Kidney (tissue), 14 donors: ENCODE data around the gene SETD3. TPM values are rescaled to one million over a fixed set of nuclear protein-coding genes. Genes with fewer than 3 reads are reported as not detected.

ENCODE experiments used
- DNase-seq, 5 donors: peaks; one replicate each; pipeline ENCODE4 v3.0.0-alpha.2; 2013 to 2020
- FAIRE-seq: peaks from 2 replicates; lab custom pipeline; 2012; peaks lifted over from hg19 to GRCh38; lab: Jason Lieb, UNC
- H3K27ac ChIP-seq, 2 donors: one replicate each; pipeline ENCODE4 v1.7.0; 2013; ENCODE audit warnings: low read depth in 2 of 2, low read length in 2 of 2, inconsistent platforms in 1 of 2
- H3K27me3 ChIP-seq: one replicate; pipeline ENCODE4 v1.7.1; 2013; ENCODE audit warnings: low read length, inconsistent platforms; ENCODE audit not compliant: control insufficient read depth, insufficient read depth
- H3K36me3 ChIP-seq, 3 donors: one replicate each; pipeline versions ENCODE4 v1.7.0 to v1.7.1; 2013; ENCODE audit warnings: low read length in 3 of 3, control low read depth in 1 of 3, inconsistent platforms in 1 of 3; ENCODE audit not compliant: insufficient read depth in 3 of 3, control insufficient read depth in 2 of 3
- H3K4me1 ChIP-seq, 3 donors: one replicate each; pipeline versions ENCODE4 v1.7.0 to v1.7.1; 2013; ENCODE audit warnings: low read length in 3 of 3, inconsistent platforms in 1 of 3, low read depth in 1 of 3; ENCODE audit not compliant: control insufficient read depth in 2 of 3, insufficient read depth in 2 of 3
- H3K4me3 ChIP-seq, 3 donors: one replicate each; pipeline versions ENCODE4 v1.7.0 to v1.8.1; 2013; ENCODE audit warnings: low read length in 3 of 3, control low read depth in 1 of 3, inconsistent platforms in 1 of 3
- H3K9ac ChIP-seq, 3 donors: one replicate each; pipeline versions ENCODE4 v1.7.0 to v1.7.1; 2013; ENCODE audit warnings: low read length in 3 of 3, control low read depth in 1 of 3, inconsistent platforms in 1 of 3
- H3K9me3 ChIP-seq, 3 donors: one replicate each; pipeline versions ENCODE4 v1.7.0 to v1.7.1; 2013; ENCODE audit warnings: low read length in 3 of 3, control low read depth in 1 of 3, inconsistent platforms in 1 of 3; ENCODE audit not compliant: control insufficient read depth in 2 of 3, insufficient read depth in 1 of 3
- intact Hi-C: fragments of 100-400 bp; cut with DNase I; formaldehyde crosslinking; loops from one replicate; pipeline ENCODE4 v1.11.1; 2022
- polyA plus RNA-seq: library from polyadenylated mRNA; stranded (reverse); fragments of 350-450 nt; fragmentation: Illumina TruSeq; extraction: RNeasy Lipid Tissue Mini Kit (QIAGEN cat#74804); gene quantifications from one replicate; pipeline ENCODE4 v1.2.3, GENCODE V29; 2014; ENCODE audit warnings: low read depth, low replicate concordance; ENCODE audit not compliant: insufficient read depth
- total RNA-seq: library from RNA; stranded (reverse); fragmentation: NEBNext Ultra II Directional; extraction: Animal tissue kit (Norgen Biotek cat#: 25700); gene quantifications from one replicate; pipeline ENCODE4 v1.2.1, GENCODE V29; 2021
- TF ChIP-seq, protein P1 (sequence below): IDR thresholded peaks from 3 replicates; pipeline ENCODE4 v1.5.1; 2012; ENCODE audit warnings: mild to moderate bottlenecking, moderate library complexity, borderline replicate concordance; ENCODE audit not compliant: insufficient read depth; ENCODE audit errors: extremely low read depth
- donor health status: control.
- donor health status: control.
- donor health status: control.
- donor health status: control.
- donor health status: control.
- donor health status: DM: yes; HTN: yes; CAD: no.
- donor health status: Normal renal cell carcinoma (clear cell type).

The SETD3 gene
- total and polyA plus RNA-seq, 2 donors from 2014 or later: 74.0 to 85.6 TPM

- H3K27ac ChIP-seq: no peak overlapping the region
- peaks cover 2 to 48% (median 17%) of the 10 kb centered on the region in 3 donors for H3K4me1 ChIP-seq
- no peak for FAIRE-seq
- DNase-seq: no peak
- TF ChIP-seq, protein P1, sequence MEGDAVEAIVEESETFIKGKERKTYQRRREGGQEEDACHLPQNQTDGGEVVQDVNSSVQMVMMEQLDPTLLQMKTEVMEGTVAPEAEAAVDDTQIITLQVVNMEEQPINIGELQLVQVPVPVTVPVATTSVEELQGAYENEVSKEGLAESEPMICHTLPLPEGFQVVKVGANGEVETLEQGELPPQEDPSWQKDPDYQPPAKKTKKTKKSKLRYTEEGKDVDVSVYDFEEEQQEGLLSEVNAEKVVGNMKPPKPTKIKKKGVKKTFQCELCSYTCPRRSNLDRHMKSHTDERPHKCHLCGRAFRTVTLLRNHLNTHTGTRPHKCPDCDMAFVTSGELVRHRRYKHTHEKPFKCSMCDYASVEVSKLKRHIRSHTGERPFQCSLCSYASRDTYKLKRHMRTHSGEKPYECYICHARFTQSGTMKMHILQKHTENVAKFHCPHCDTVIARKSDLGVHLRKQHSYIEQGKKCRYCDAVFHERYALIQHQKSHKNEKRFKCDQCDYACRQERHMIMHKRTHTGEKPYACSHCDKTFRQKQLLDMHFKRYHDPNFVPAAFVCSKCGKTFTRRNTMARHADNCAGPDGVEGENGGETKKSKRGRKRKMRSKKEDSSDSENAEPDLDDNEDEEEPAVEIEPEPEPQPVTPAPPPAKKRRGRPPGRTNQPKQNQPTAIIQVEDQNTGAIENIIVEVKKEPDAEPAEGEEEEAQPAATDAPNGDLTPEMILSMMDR: no peak
- no peak overlapping the region for H3K9ac ChIP-seq
- no peaks in the 10 kb centered on the region for H3K9me3 ChIP-seq
- peaks cover 0 to 17% (median 5%) of the 10 kb centered on the region in 3 donors for H3K36me3 ChIP-seq
- intact Hi-C loops: no loop called here
- no peaks in the 10 kb centered on the region for H3K27me3 ChIP-seq
- no peak overlapping the region for H3K4me3 ChIP-seq
These were observed 12.6 kb downstream of the SETD3 start for GRCh38 chr14:99468081-99468480.

DNA sequence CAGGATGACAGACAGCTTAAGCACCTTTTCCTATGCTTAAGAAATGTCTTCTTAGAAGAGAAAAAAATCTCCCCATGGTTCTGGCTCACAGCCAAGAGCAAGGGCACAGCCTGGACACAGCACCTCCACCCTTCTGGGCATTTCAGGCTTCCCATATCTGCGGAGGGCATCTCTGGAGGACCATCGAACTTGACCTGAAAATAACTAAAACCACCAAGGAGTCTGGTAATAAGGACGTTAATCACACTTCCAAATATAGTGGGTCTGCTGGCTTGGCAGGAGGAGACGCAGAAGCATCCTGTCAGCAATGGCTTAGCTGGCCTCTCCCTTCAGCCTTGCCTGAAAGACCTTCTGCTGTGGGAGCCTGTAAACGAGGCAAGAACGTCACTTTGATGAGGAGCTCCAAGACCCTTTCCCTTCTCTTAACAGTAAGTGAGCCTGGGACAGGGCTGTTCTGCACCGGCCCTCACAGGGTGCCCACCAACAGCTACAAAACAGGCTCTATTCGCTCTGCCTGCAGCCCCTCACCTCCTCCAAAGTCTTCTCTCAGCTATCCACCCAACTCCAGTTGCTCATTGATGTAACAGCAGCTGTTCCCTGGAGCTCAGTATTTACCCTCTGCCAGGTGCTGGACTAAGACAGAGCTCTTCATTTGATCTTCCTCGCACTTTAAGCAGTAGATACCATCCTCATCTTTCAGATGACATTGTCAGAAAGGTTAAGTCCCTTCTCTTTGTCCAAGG lies 13.2 kb downstream of the SETD3 start:
- H3K9ac ChIP-seq: no peak overlapping the region
- DNase-seq (no peak), FAIRE-seq (no peak)
- H3K9me3 ChIP-seq: no peaks in the 10 kb centered on the region
- peaks cover 0 to 22% (median 11%) of the 10 kb centered on the region in 3 donors for H3K36me3 ChIP-seq
- TF ChIP-seq, protein P1: no peak
- H3K4me3 ChIP-seq: no peak overlapping the region
- no peaks in the 10 kb centered on the region for H3K27me3 ChIP-seq
- H3K27ac ChIP-seq: peak overlapping the region in 1 of 2 donors; percentile 35
- intact Hi-C loops: no loop called here
- peaks cover 2 to 45% (median 17%) of the 10 kb centered on the region in 3 donors for H3K4me1 ChIP-seq

- peaks cover 0 to 28% (median 17%) of the 10 kb centered on the region in 3 donors for H3K36me3 ChIP-seq
- H3K4me3 ChIP-seq: no peak overlapping the region
- H3K27ac ChIP-seq: peak overlapping the region in 1 of 2 donors; percentile 66
- H3K27me3 ChIP-seq: no peaks in the 10 kb centered on the region
- DNase-seq (peak in 1 of 5 donors; percentile 24), FAIRE-seq (peak; percentile 84)
- H3K9me3 ChIP-seq: no peaks in the 10 kb centered on the region
- intact Hi-C loops: no loop called here
- no peak overlapping the region for H3K9ac ChIP-seq
- H3K4me1 ChIP-seq: peaks cover 2 to 45% (median 17%) of the 10 kb centered on the region in 3 donors
- TF ChIP-seq, protein P1: no peak
These were observed 13.9 kb downstream of the SETD3 start for GRCh38 chr14:99466758-99467157.
